K562 (cell line): ENCODE data around the gene DLGAP1. TPM values are rescaled to one million over a fixed set of nuclear protein-coding genes. Genes with fewer than 3 reads are reported as not detected.

Source experiments
- ATAC-seq: fragments of 200-7000 bp; cut with Tn5 transposase; 3 replicates; pipeline ENCODE4 v1.9.1; 2020; ENCODE audit warnings: moderate library complexity
- BruUV-seq: library from RNA; stranded (reverse); fragments of 400-500 nt; replicated peaks from 2 replicates; lab custom pipeline; 2021; lab: Mats Ljungman, UMichigan
- CTCF ChIA-PET: fragments of 300-600 bp; formaldehyde crosslinking; extraction: SDS; loops from one replicate; lab custom pipeline; 2021; ENCODE audit warnings: low intra/inter-chr PET ratio; lab: Yijun Ruan, JAX
- POLR2A ChIA-PET: fragments of 300-600, 350-650 bp; sonication (Branson Sonifier 250); formaldehyde crosslinking; extraction: SDS; loops from one replicate; lab custom pipeline; 2021; ENCODE audit warnings: antibody characterized with exemption, inconsistent platforms; lab: Yijun Ruan, JAX
- DNase-seq, 4 experiments: peaks; one replicate each; pipeline versions ENCODE4 v3.0.0 to v3.0.0-alpha.2; 2011 to 2018; ENCODE audit warnings: low spot score in 3 of 4, mixed read lengths in 3 of 4; ENCODE audit errors: extremely low read depth in 1 of 4
- FAIRE-seq: peaks from 2 replicates; lab custom pipeline; 2011; peaks lifted over from hg19 to GRCh38; lab: Jason Lieb, UNC
- H2AFZ ChIP-seq: 2 replicates; pipeline ENCODE4 v1.6.0; 2011; ENCODE audit warnings: low read depth, low read length, control low read depth, inconsistent platforms
- H3K27ac ChIP-seq: fragments of 200-600 bp; 3 replicates; pipeline ENCODE4 v1.8.0; 2011; ENCODE audit warnings: low read depth, mild to moderate bottlenecking, control low read depth, inconsistent platforms, low read length, moderate library complexity, mixed read lengths; ENCODE audit errors: extremely low read depth
- H3K27me3 ChIP-seq, 2 experiments: fragments of 300-600 bp in 1 of 2; 2 replicates in 1 of 2; 3 replicates in 1 of 2; pipeline versions ENCODE4 v1.6.0 to v1.8.0; 2011; ENCODE audit warnings: inconsistent platforms in 2 of 2, low read length in 2 of 2, mild to moderate bottlenecking in 1 of 2, mixed read lengths in 1 of 2, moderate library complexity in 1 of 2; ENCODE audit not compliant: control insufficient read depth in 2 of 2, insufficient read depth in 2 of 2
- H3K36me3 ChIP-seq: fragments of 300-600 bp; 3 replicates; pipeline ENCODE4 v1.8.0; 2011; ENCODE audit warnings: mild to moderate bottlenecking, low read length, inconsistent platforms; ENCODE audit not compliant: control insufficient read depth, insufficient read depth
- H3K4me1 ChIP-seq, 2 experiments: fragments of 200-600 bp in 1 of 2; replicated peaks in 1 of 2; 2 replicates in 1 of 2; 3 replicates in 1 of 2; pipeline versions ENCODE4 v1.5.1 to v1.8.0; 2011; ENCODE audit warnings: inconsistent platforms in 2 of 2, low read length in 2 of 2, mild to moderate bottlenecking in 1 of 2, mixed read lengths in 1 of 2, moderate library complexity in 1 of 2; ENCODE audit not compliant: control insufficient read depth in 2 of 2, insufficient read depth in 2 of 2
- H3K4me2 ChIP-seq: 2 replicates; pipeline ENCODE4 v1.6.1; 2011; ENCODE audit warnings: low read length, control low read depth, inconsistent platforms, mixed read lengths; ENCODE audit not compliant: insufficient read depth
- H3K4me3 ChIP-seq: fragments of 200-600 bp; sonication (generic), shearing (Covaris generic); 2 replicates; pipeline ENCODE4 v1.5.1; 2016; ENCODE audit warnings: control low read depth, inconsistent platforms
- H3K79me2 ChIP-seq: fragments of 200-600 bp; 3 replicates; pipeline ENCODE4 v1.8.0; 2011; ENCODE audit warnings: low read length, inconsistent platforms; ENCODE audit not compliant: control insufficient read depth, insufficient read depth
- H3K9ac ChIP-seq, 2 experiments: 2 replicates each; pipeline versions ENCODE4 v1.6.0 to v1.6.1; 2011; ENCODE audit warnings: low read depth in 2 of 2, low read length in 2 of 2, control low read depth in 1 of 2, inconsistent platforms in 1 of 2, mild to moderate bottlenecking in 1 of 2, mixed read lengths in 1 of 2; ENCODE audit not compliant: insufficient read depth in 1 of 2
- H3K9me1 ChIP-seq: one replicate; pipeline ENCODE4 v1.6.0; 2011; ENCODE audit warnings: inconsistent platforms, mild to moderate bottlenecking, low read length, moderate library complexity; ENCODE audit not compliant: control insufficient read depth, insufficient read depth
- H3K9me3 ChIP-seq: replicated peaks from 2 replicates; pipeline ENCODE4 v1.5.1; 2011; ENCODE audit warnings: low read depth, low read length, inconsistent platforms; ENCODE audit not compliant: control insufficient read depth, insufficient read depth
- H4K20me1 ChIP-seq: replicated peaks from 2 replicates; pipeline ENCODE4 v1.6.1; 2011; ENCODE audit warnings: low read length, inconsistent platforms, mixed read lengths; ENCODE audit not compliant: control insufficient read depth, insufficient read depth
- DMBX1 ChIP-seq: fragments of 250-450 bp; sonication (Bioruptor Pico); IDR thresholded peaks from 2 replicates; pipeline ENCODE4 v1.8.0; 2022; ENCODE audit warnings: inconsistent platforms, mild to moderate bottlenecking, moderate library complexity, borderline replicate concordance
- ESRRA ChIP-seq: fragments of 450-650 bp; IDR thresholded peaks from 2 replicates; pipeline ENCODE4 v1.6.1; 2014; ENCODE audit warnings: low read depth, mild to moderate bottlenecking, moderate library complexity, borderline replicate concordance
- GATA2 ChIP-seq: sonication (generic); formaldehyde crosslinking; IDR thresholded peaks from 2 replicates; pipeline ENCODE4 v1.4.0; 2020; ENCODE audit warnings: mild to moderate bottlenecking, missing genetic modification reagents
- KAT7 ChIP-seq: sonication (generic); formaldehyde crosslinking; IDR thresholded peaks from 2 replicates; pipeline ENCODE4 v1.8.0; 2022; ENCODE audit warnings: missing genetic modification reagents, mild to moderate bottlenecking, borderline replicate concordance
- MTF1 ChIP-seq: fragments of 250-450 bp; sonication (Bioruptor Pico); IDR thresholded peaks from 2 replicates; pipeline ENCODE4 v1.9.0; 2021; ENCODE audit warnings: moderate library complexity, mild to moderate bottlenecking, inconsistent platforms, borderline replicate concordance
- NELFE ChIP-seq: IDR thresholded peaks from 2 replicates; pipeline ENCODE4 v1.6.1; 2011; ENCODE audit warnings: mild to moderate bottlenecking; ENCODE audit not compliant: insufficient read depth, insufficient read length
- PCBP1 ChIP-seq: fragments of 200-400 bp; formaldehyde crosslinking; IDR thresholded peaks from 2 replicates; pipeline ENCODE4 v1.6.1; 2018; ENCODE audit warnings: mild to moderate bottlenecking, low read depth, low read length; ENCODE audit not compliant: poor library complexity, severe bottlenecking
- PHF21A ChIP-seq: fragments of 450-650 bp; IDR thresholded peaks from 2 replicates; pipeline ENCODE4 v1.6.1; 2017; ENCODE audit warnings: low read depth, borderline replicate concordance
- SMARCA4 ChIP-seq: fragments of 450-650 bp; IDR thresholded peaks from 2 replicates; pipeline ENCODE4 v1.6.1; 2016
- ZBTB43 ChIP-seq: sonication (generic); formaldehyde crosslinking; IDR thresholded peaks from 2 replicates; pipeline ENCODE4 v1.8.0; 2023; ENCODE audit warnings: mild to moderate bottlenecking, missing genetic modification reagents
- ZNF75A ChIP-seq: fragments of 450-650 bp; formaldehyde crosslinking; IDR thresholded peaks from 2 replicates; pipeline ENCODE4 v1.4.0; 2020; ENCODE audit warnings: mild to moderate bottlenecking
- WGBS: fragments of 100-300 bp; shearing (Covaris generic); methylation state at CpG from one replicate; pipeline ENCODE4 v1.1.6; 2016; ENCODE audit warnings: low coverage, mixed read lengths; ENCODE audit not compliant: insufficient coverage; ENCODE audit errors: missing lambda C conversion rate; 5-methylcytosine and 5-hydroxymethylcytosine counted together
- in situ Hi-C: fragments of 300-500 bp; cut with MboI; formaldehyde crosslinking; loops from 4 replicates; pipeline ENCODE4 v1.15.0; 2018; ENCODE audit warnings: inconsistent platforms, mixed read lengths
- intact Hi-C: fragments of 100-400 bp; cut with micrococcal nuclease; formaldehyde crosslinking; loops from 2 replicates; pipeline ENCODE4 v1.14.2; 2022
- polyA plus RNA-seq, 8 experiments: library from polyadenylated mRNA; depleted of rRNA in 4 of 8; stranded (reverse) in 5 of 8; unstranded in 3 of 8; fragments of >200 nt; fragmentation: Nextera tagmentation in 2 of 8; fragmentation: Illumina TruSeq in 1 of 8; extraction: Ambion mirVana in 2 of 8; extraction: Trizol in 1 of 8; gene quantifications; 2 replicates each; pipeline versions ENCODE4 v1.2.1 to v1.2.3, GENCODE V29; 2011 to 2014; ENCODE audit warnings: inconsistent platforms in 1 of 8, missing spikeins in 1 of 8
- total RNA-seq, 7 experiments: library from RNA; depleted of rRNA in 6 of 7; stranded (reverse); fragments of >200 nt in 6 of 7; fragmentation: Illumina TruSeq in 2 of 7; extraction: Trizol in 2 of 7; gene quantifications; 2 replicates each; pipeline versions ENCODE4 v1.2.1 to v1.2.3, GENCODE V29; 2011 to 2021; ENCODE audit warnings: low replicate concordance in 1 of 7

The DLGAP1 gene
- total and polyA plus RNA-seq, 9 of the 15 experiments (the other 6 are each of a cell fraction or from before 2014, with no cell fraction given), result 0.04 to 0.22 (median 0.08) TPM

GRCh38 chr18:3966246-3966641, 488.9 kb downstream of the DLGAP1 start:
- FAIRE-seq (no peak), ATAC-seq (no peak), DNase-seq (no peak)
- 0% methylated on average over 2 of the region's 2 CpGs for WGBS
- in situ Hi-C loops, result no loop called here
- H3K4me1 ChIP-seq, result no peaks in the 10 kb centered on the region
- ChIA-PET CTCF (no interaction called here), POLR2A (interaction anchor here (0.6 to 0.7 kb wide), 2 partner anchors 11 to 775 kb away, joined by 3 read pairs; no protein-coding TSS in a partner anchor)
- intact Hi-C loops, result no loop called here
- TF ChIP-seq MTF1 (no peak), SMARCA4 (no peak), PHF21A (no peak), ESRRA (no peak), NELFE (no peak), ZBTB43 (no peak), PCBP1 (no peak), DMBX1 (CRISPR knock-in tag) (no peak), GATA2 (CRISPR knock-in tag) (no peak), KAT7 (CRISPR knock-in tag) (no peak), ZNF75A (no peak)
- H3K9ac ChIP-seq, result no peak overlapping the region
- H3K79me2 ChIP-seq, result no peaks in the 10 kb centered on the region
- H3K27ac ChIP-seq, result no peak overlapping the region
- no peaks in the 10 kb centered on the region for H3K36me3 ChIP-seq
- BruUV-seq, result no TSS peak
- no peak overlapping the region for H3K4me2 ChIP-seq
- H4K20me1 ChIP-seq, result no peaks in the 10 kb centered on the region
- H3K27me3 ChIP-seq, result no peaks in the 10 kb centered on the region
- H3K4me3 ChIP-seq, result no peak overlapping the region
- no peak overlapping the region for H2AFZ ChIP-seq
- no peaks in the 10 kb centered on the region for H3K9me1 ChIP-seq
- no peaks in the 10 kb centered on the region for H3K9me3 ChIP-seq
